HCT116 (cell line): ENCODE data around the gene DCD. TPM values are rescaled to one million over a fixed set of nuclear protein-coding genes. Genes with fewer than 3 reads are reported as not detected.

Source experiments
- ATAC-seq: fragments of 200-7000 bp; cut with Tn5 transposase; 2 replicates; pipeline ENCODE4 v1.9.1; 2020; ENCODE audit warnings: mild to moderate bottlenecking, moderate library complexity
- BruUV-seq: library from RNA; stranded (reverse); fragments of 400-500 nt; replicated peaks from 2 replicates; lab custom pipeline; 2021; lab: Mats Ljungman, UMichigan
- CTCF ChIA-PET: fragments of 300-600 bp; sonication (Branson Sonifier 250); formaldehyde crosslinking; loops from one replicate; lab custom pipeline; 2021; ENCODE audit warnings: antibody characterized with exemption; lab: Charles Lee
- POLR2A ChIA-PET: fragments of 300-600, 350-600 bp; sonication (Branson Sonifier 250); formaldehyde crosslinking; loops from one replicate; lab custom pipeline; 2021; ENCODE audit warnings: antibody characterized with exemption; lab: Charles Lee
- RAD21 ChIA-PET, 2 experiments: fragments of 300-600 bp; sonication (Branson Sonifier 250); formaldehyde crosslinking; loops; one replicate each; lab custom pipeline; 2023; ENCODE audit warnings: low total read pairs in 2 of 2; ENCODE audit not compliant: uncharacterized antibody in 2 of 2, unreplicated experiment in 2 of 2, low non-redundant PET in 1 of 2; lab: Charles Lee
- DNase-seq: peaks from one replicate; pipeline ENCODE4 v3.0.0-alpha.2; 2010; ENCODE audit warnings: low read depth, low spot score
- H2AFZ ChIP-seq: fragments of 200-600 bp; shearing (Covaris generic), sonication (generic); 2 replicates; pipeline ENCODE4 v1.6.1; 2017; ENCODE audit warnings: low read depth, mixed run types, mixed read lengths, antibody characterized with exemption, low read length; ENCODE audit not compliant: poor library complexity, severe bottlenecking
- H3K27ac ChIP-seq: 2 replicates; pipeline ENCODE4 v1.5.1; 2012; ENCODE audit warnings: low read depth, low read length
- H3K27me3 ChIP-seq: fragments of 200-600 bp; sonication (generic); 2 replicates; pipeline ENCODE4 v1.6.1; 2016; ENCODE audit warnings: mixed run types, low read length, mixed read lengths; ENCODE audit not compliant: insufficient read depth
- H3K36me3 ChIP-seq, 2 experiments: fragments of 200-500 bp in 1 of 2; fragments of 200-600 bp in 1 of 2; sonication (Bioruptor generic) in 1 of 2; sonication (generic) in 1 of 2; 2 replicates each; pipeline versions ENCODE4 v1.5.1 to v1.6.1; 2014 to 2016; ENCODE audit warnings: low read length in 2 of 2, inconsistent platforms in 1 of 2, mixed read lengths in 1 of 2, mixed run types in 1 of 2; ENCODE audit not compliant: insufficient read depth in 2 of 2, control insufficient read depth in 1 of 2
- H3K4me1 ChIP-seq, 2 experiments: fragments of 200-600 bp in 1 of 2; sonication (generic) in 1 of 2; 2 replicates each; pipeline versions ENCODE4 v1.5.1 to v1.6.1; 2012 to 2017; ENCODE audit warnings: low read length in 2 of 2, inconsistent platforms in 1 of 2, mild to moderate bottlenecking in 1 of 2, mixed read lengths in 1 of 2, mixed run types in 1 of 2, moderate library complexity in 1 of 2; ENCODE audit not compliant: insufficient read depth in 2 of 2, control insufficient read depth in 1 of 2
- H3K4me2 ChIP-seq: fragments of 200-600 bp; sonication (generic); 2 replicates; pipeline ENCODE4 v1.6.1; 2017; ENCODE audit warnings: mixed run types, low read length, mixed read lengths
- H3K4me3 ChIP-seq, 2 experiments: fragments of 200-600 bp in 1 of 2; sonication (generic) in 1 of 2; replicated peaks in 1 of 2; 2 replicates each; pipeline ENCODE4 v1.5.1; 2011 to 2016; ENCODE audit warnings: low read length in 2 of 2, control low read depth in 1 of 2, low read depth in 1 of 2, mild to moderate bottlenecking in 1 of 2, mixed read lengths in 1 of 2, mixed run types in 1 of 2
- H3K79me2 ChIP-seq: fragments of 200-600 bp; sonication (generic); 2 replicates; pipeline ENCODE4 v1.6.1; 2017; ENCODE audit warnings: mild to moderate bottlenecking, mixed run types, low read length, moderate library complexity, mixed read lengths; ENCODE audit not compliant: insufficient read depth
- H3K9ac ChIP-seq: fragments of 200-600 bp; sonication (generic); 2 replicates; pipeline ENCODE4 v1.6.1; 2016; ENCODE audit warnings: low read length, mixed read lengths
- H3K9me2 ChIP-seq: fragments of 200-600 bp; sonication (generic), shearing (Covaris generic); 2 replicates; pipeline ENCODE4 v1.6.1; 2017; ENCODE audit warnings: mixed run types, mild to moderate bottlenecking, moderate library complexity; ENCODE audit not compliant: insufficient read depth
- H3K9me3 ChIP-seq, 2 experiments: fragments of 200-500 bp in 1 of 2; fragments of 200-600 bp in 1 of 2; sonication (Bioruptor generic) in 1 of 2; sonication (generic) in 1 of 2; 2 replicates each; pipeline ENCODE4 v1.6.1; 2014 to 2017; ENCODE audit warnings: low read length in 2 of 2, mixed read lengths in 2 of 2, inconsistent platforms in 1 of 2, low read depth in 1 of 2, mild to moderate bottlenecking in 1 of 2, mixed run types in 1 of 2, moderate library complexity in 1 of 2; ENCODE audit not compliant: control insufficient read depth in 1 of 2, insufficient read depth in 1 of 2
- H4K20me1 ChIP-seq: fragments of 200-600 bp; sonication (generic), shearing (Covaris generic); 2 replicates; pipeline ENCODE4 v1.6.1; 2017; ENCODE audit warnings: mixed run types, mild to moderate bottlenecking, moderate library complexity; ENCODE audit not compliant: insufficient read depth
- CEBPB ChIP-seq: IDR thresholded peaks from 2 replicates; pipeline ENCODE4 v1.6.1; 2012; ENCODE audit warnings: low read depth
- EZH2 ChIP-seq: fragments of 200-600 bp; sonication (generic); IDR thresholded peaks from 2 replicates; pipeline ENCODE4 v1.6.1; 2017; ENCODE audit warnings: antibody characterized with exemption, mixed run types
- EZH2phosphoT487 ChIP-seq: fragments of 200-600 bp; IDR thresholded peaks from 2 replicates; pipeline ENCODE4 v1.6.1; 2018; ENCODE audit warnings: antibody characterized with exemption, borderline replicate concordance
- FOSL1 ChIP-seq: IDR thresholded peaks from 2 replicates; pipeline ENCODE4 v1.6.1; 2012; ENCODE audit warnings: low read depth
- POLR2A ChIP-seq: IDR thresholded peaks from 2 replicates; pipeline ENCODE4 v1.7.0; 2011; ENCODE audit warnings: borderline replicate concordance; ENCODE audit not compliant: insufficient read depth, insufficient read length; ENCODE audit errors: extremely low read depth
- POLR2AphosphoS5 ChIP-seq: IDR thresholded peaks from 2 replicates; pipeline ENCODE4 v1.6.1; 2011; ENCODE audit warnings: mild to moderate bottlenecking, low read depth, low read length, moderate library complexity
- SIN3A ChIP-seq: IDR thresholded peaks from 2 replicates; pipeline ENCODE4 v1.6.1; 2012; ENCODE audit warnings: low read depth
- SP1 ChIP-seq: IDR thresholded peaks from 2 replicates; pipeline ENCODE4 v1.6.1; 2012; ENCODE audit warnings: low read depth
- YY1 ChIP-seq: IDR thresholded peaks from 2 replicates; pipeline ENCODE4 v1.6.1; 2011; ENCODE audit warnings: low read length, low read depth, moderate library complexity, mild to moderate bottlenecking; ENCODE audit not compliant: insufficient replicate concordance; ENCODE audit errors: extremely low read depth
- ZNF274 ChIP-seq: fragments of 200-500 bp; sonication (Bioruptor generic); IDR thresholded peaks from 2 replicates; pipeline ENCODE4 v1.6.1; 2014; ENCODE audit warnings: mild to moderate bottlenecking, low read depth, low read length, inconsistent platforms
- intact Hi-C: fragments of 100-400 bp; cut with micrococcal nuclease; formaldehyde crosslinking; loops from 2 replicates; pipeline ENCODE4 v1.10.0; 2022
- total RNA-seq: library from RNA; stranded (reverse); gene quantifications from one replicate; pipeline ENCODE4 v1.2.1, GENCODE V29; 2021; ENCODE audit not compliant: unreplicated experiment
- TF ChIP-seq, protein P1 (sequence below): IDR thresholded peaks from 2 replicates; pipeline ENCODE4 v1.6.1; 2012
- TF ChIP-seq, protein P2 (sequence below): IDR thresholded peaks from 2 replicates; pipeline ENCODE4 v1.6.1; 2012
- TF ChIP-seq, protein P3 (sequence below), 3 experiments: fragments of 200-600 bp in 1 of 3; sonication (generic) in 1 of 3; IDR thresholded peaks in 2 of 3; conservative IDR thresholded peaks in 1 of 3; 2 replicates each; pipeline ENCODE4 v1.5.1; 2012 to 2017; ENCODE audit warnings: low read depth in 2 of 3, low read length in 2 of 3, antibody characterized with exemption in 1 of 3, borderline replicate concordance in 1 of 3, control low read depth in 1 of 3, mild to moderate bottlenecking in 1 of 3, mixed read lengths in 1 of 3, mixed run types in 1 of 3, moderate library complexity in 1 of 3; ENCODE audit not compliant: insufficient read depth in 1 of 3
- TF ChIP-seq, protein P4 (sequence below): IDR thresholded peaks from 2 replicates; pipeline ENCODE4 v1.6.1; 2012; ENCODE audit warnings: low read depth

The DCD gene
- total RNA-seq, 1 experiment from 2014 or later: not detected

DNA sequence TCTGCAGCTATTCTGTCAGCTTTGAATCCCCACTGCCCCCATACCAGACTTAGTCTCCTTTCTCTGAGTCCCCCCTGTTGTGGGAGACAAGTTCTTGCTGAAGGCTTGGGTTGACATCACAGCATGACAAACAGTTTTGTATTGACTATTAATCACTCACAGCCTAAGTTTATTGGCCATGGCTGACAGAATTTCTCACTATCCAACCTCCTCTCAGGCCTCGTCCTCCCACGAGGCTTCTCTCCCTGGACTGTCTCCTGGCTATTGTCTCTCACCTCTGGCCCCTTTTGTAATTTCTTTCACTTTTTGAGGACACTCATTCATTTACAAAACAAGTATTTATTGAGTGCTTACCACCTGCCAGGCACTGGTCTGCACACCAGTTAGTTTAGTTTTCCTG, 35.2 kb upstream of the DCD start:
- ChIA-PET RAD21 (no interaction called here), POLR2A (no interaction called here), CTCF (no interaction called here)
- DNase-seq (no peak), ATAC-seq (no peak)
- H3K4me3 ChIP-seq: no peak overlapping the region
- no peak overlapping the region for H2AFZ ChIP-seq
- intact Hi-C loops: no loop called here
- no peak overlapping the region for H3K4me2 ChIP-seq
- H3K36me3 ChIP-seq: no peaks in the 10 kb centered on the region
- 0 out of 4 replicates have a peak, but pooled peaks cover 0 to 2% of the 10 kb centered on the region in 2 experiments for H3K4me1 ChIP-seq
- H3K27ac ChIP-seq: no peak overlapping the region
- H3K9me3 ChIP-seq: no peaks in the 10 kb centered on the region
- H3K9me2 ChIP-seq: no peaks in the 10 kb centered on the region
- H3K79me2 ChIP-seq: no peaks in the 10 kb centered on the region
- no TSS peak for BruUV-seq
- no peak overlapping the region for H3K9ac ChIP-seq
- TF ChIP-seq, protein P1, sequence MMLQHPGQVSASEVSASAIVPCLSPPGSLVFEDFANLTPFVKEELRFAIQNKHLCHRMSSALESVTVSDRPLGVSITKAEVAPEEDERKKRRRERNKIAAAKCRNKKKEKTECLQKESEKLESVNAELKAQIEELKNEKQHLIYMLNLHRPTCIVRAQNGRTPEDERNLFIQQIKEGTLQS: no peak
- TF ChIP-seq SP1 (no peak), SIN3A (no peak), EZH2 (no peak), ZNF274 (no peak), FOSL1 (no peak)
- TF ChIP-seq, protein P2, sequence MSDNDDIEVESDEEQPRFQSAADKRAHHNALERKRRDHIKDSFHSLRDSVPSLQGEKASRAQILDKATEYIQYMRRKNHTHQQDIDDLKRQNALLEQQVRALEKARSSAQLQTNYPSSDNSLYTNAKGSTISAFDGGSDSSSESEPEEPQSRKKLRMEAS: no peak
- no peaks in the 10 kb centered on the region for H4K20me1 ChIP-seq
- H3K27me3 ChIP-seq: peaks cover 70% of the 10 kb centered on the region

DNA sequence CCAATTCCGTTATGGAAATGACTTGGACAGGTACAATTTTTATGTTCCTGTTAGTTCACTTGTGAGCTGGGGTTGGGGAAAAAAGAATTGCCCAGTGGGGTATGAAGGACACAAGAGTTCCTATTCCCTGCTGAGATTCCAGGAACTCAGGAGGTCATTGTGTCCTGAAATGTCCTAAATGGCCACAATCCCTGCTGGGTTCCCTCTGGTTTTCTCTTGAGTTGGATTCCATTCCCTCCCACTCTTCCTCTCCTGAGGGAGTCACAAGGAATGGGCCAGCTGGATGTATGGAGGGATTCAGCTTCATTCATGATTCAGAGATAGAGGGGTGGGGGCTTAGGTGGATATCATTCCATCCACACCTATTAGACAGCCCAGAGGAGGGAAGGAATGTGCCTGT, 34.5 kb upstream of the DCD start:
- ChIA-PET POLR2A (no interaction called here), CTCF (interaction anchor here (0.8 kb wide), 1 partner anchor 15 kb away, joined by 4 read pairs; no protein-coding TSS in a partner anchor), RAD21 (no interaction called here)
- Histone ChIP-seq H3K36me3 (no peaks in the 10 kb centered on the region), H3K27me3 (peaks cover 66% of the 10 kb centered on the region), H3K4me1 (0 out of 4 replicates have a peak, but pooled peaks cover 0 to 2% of the 10 kb centered on the region in 2 experiments), H3K9me2 (no peaks in the 10 kb centered on the region), H3K79me2 (no peaks in the 10 kb centered on the region), H4K20me1 (no peaks in the 10 kb centered on the region), H3K27ac (no peak overlapping the region), H3K4me3 (no peak overlapping the region), H3K9me3 (no peaks in the 10 kb centered on the region), H3K9ac (no peak overlapping the region), H2AFZ (no peak overlapping the region), H3K4me2 (no peak overlapping the region)
- DNase-seq (no peak), ATAC-seq (no peak)
- BruUV-seq: no TSS peak
- intact Hi-C loops: no loop called here
- TF ChIP-seq, protein P3, sequence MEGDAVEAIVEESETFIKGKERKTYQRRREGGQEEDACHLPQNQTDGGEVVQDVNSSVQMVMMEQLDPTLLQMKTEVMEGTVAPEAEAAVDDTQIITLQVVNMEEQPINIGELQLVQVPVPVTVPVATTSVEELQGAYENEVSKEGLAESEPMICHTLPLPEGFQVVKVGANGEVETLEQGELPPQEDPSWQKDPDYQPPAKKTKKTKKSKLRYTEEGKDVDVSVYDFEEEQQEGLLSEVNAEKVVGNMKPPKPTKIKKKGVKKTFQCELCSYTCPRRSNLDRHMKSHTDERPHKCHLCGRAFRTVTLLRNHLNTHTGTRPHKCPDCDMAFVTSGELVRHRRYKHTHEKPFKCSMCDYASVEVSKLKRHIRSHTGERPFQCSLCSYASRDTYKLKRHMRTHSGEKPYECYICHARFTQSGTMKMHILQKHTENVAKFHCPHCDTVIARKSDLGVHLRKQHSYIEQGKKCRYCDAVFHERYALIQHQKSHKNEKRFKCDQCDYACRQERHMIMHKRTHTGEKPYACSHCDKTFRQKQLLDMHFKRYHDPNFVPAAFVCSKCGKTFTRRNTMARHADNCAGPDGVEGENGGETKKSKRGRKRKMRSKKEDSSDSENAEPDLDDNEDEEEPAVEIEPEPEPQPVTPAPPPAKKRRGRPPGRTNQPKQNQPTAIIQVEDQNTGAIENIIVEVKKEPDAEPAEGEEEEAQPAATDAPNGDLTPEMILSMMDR (IDR thresholded peaks at IDR 0.05 in 2 of 3, conservative IDR thresholded peaks at IDR 0.05 in 1 of 3; ENCODE audit: borderline replicate concordance in 1 of 3, insufficient read depth in 1 of 3, low read depth in 2 of 3, low read length in 2 of 3): no peak
- no peak for TF ChIP-seq EZH2phosphoT487
- TF ChIP-seq, protein P1: no peak
- no peak for TF ChIP-seq SIN3A
- TF ChIP-seq CEBPB: no peak
- TF ChIP-seq POLR2A: no peak
- TF ChIP-seq POLR2AphosphoS5: no peak
- TF ChIP-seq, protein P2: no peak
- TF ChIP-seq, protein P4, sequence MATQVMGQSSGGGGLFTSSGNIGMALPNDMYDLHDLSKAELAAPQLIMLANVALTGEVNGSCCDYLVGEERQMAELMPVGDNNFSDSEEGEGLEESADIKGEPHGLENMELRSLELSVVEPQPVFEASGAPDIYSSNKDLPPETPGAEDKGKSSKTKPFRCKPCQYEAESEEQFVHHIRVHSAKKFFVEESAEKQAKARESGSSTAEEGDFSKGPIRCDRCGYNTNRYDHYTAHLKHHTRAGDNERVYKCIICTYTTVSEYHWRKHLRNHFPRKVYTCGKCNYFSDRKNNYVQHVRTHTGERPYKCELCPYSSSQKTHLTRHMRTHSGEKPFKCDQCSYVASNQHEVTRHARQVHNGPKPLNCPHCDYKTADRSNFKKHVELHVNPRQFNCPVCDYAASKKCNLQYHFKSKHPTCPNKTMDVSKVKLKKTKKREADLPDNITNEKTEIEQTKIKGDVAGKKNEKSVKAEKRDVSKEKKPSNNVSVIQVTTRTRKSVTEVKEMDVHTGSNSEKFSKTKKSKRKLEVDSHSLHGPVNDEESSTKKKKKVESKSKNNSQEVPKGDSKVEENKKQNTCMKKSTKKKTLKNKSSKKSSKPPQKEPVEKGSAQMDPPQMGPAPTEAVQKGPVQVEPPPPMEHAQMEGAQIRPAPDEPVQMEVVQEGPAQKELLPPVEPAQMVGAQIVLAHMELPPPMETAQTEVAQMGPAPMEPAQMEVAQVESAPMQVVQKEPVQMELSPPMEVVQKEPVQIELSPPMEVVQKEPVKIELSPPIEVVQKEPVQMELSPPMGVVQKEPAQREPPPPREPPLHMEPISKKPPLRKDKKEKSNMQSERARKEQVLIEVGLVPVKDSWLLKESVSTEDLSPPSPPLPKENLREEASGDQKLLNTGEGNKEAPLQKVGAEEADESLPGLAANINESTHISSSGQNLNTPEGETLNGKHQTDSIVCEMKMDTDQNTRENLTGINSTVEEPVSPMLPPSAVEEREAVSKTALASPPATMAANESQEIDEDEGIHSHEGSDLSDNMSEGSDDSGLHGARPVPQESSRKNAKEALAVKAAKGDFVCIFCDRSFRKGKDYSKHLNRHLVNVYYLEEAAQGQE: no peak
- TF ChIP-seq YY1: no peak
- TF ChIP-seq EZH2: no peak
